Stimulated activated CD4-positive, alpha-beta T cell treated with anti-CD3 and anti-CD28 coated beads, Interleukin-4, amount 100 ng/mL, for 48 hours (primary cell): ENCODE data around the gene PRPF6.
A peak's percentile ranks its signal among the peaks of the same experiment; 100 is the strongest.
"Not testable (repeated sequence)": the region's sequence is repeated elsewhere in the genome, so short reads cannot be mapped to it uniquely, and the experiment has no call there.

ENCODE experiments used
- DNase-seq, 2 donors: peaks; one replicate each; pipeline ENCODE4 v3.0.0-alpha.2; 2020; ENCODE audit warnings: low read depth in 2 of 2

The PRPF6 gene

GRCh38 chr20:63973636-63974401 lies 7.1 kb upstream of the PRPF6 start:
- DNase-seq = peak; percentile 68 to 76

GRCh38 chr20:63974402-63975200 lies 6.3 kb upstream of the PRPF6 start:
- DNase-seq = no peak

GRCh38 chr20:63976511-63976910 lies 4.4 kb upstream of the PRPF6 start:
- not testable (repeated sequence) for DNase-seq

GRCh38 chr20:63976980-63977738 lies 3.8 kb upstream of the PRPF6 start:
- DNase-seq = no peak

- peak in 1 of 2 donors; percentile 38 for DNase-seq
Observed at GRCh38 chr20:63977739-63978276, 3.1 kb upstream of the PRPF6 start.

GRCh38 chr20:63978319-63979228 lies 2.4 kb upstream of the PRPF6 start:
- DNase-seq = peak; percentile 35 to 61

GRCh38 chr20:63979229-63979556 lies 1.7 kb upstream of the PRPF6 start:
- no peak for DNase-seq

- peak; percentile 79 to 81 for DNase-seq
Observed at GRCh38 chr20:63979557-63980316, 1.2 kb upstream of the PRPF6 start, which contains the start of gene SAMD10. SAMD10 (minus strand) TSS chr20:63979642; CDS start chr20:63979467, 175 bp downstream.

GRCh38 chr20:63980317-63980805 lies 571 bp upstream of the PRPF6 start:
- DNase-seq = no peak

GRCh38 chr20:63982937-63983336 lies 2.0 kb downstream of the PRPF6 start:
- no peak for DNase-seq

GRCh38 chr20:64000906-64001305 lies 20.0 kb downstream of the PRPF6 start:
- DNase-seq = no peak

- DNase-seq = no peak
Observed at GRCh38 chr20:64001607-64002011, 20.7 kb downstream of the PRPF6 start.

GRCh38 chr20:64003960-64004725 lies 23.2 kb downstream of the PRPF6 start:
- no peak for DNase-seq

GRCh38 chr20:64005394-64005793 lies 24.5 kb downstream of the PRPF6 start:
- DNase-seq = no peak

GRCh38 chr20:64006490-64006889 lies 25.6 kb downstream of the PRPF6 start:
- DNase-seq = no peak

GRCh38 chr20:64006902-64007301 lies 26.0 kb downstream of the PRPF6 start:
- no peak for DNase-seq

- DNase-seq = no peak
Observed at GRCh38 chr20:64009811-64010387, 29.0 kb downstream of the PRPF6 start.

GRCh38 chr20:64010711-64011237 lies 29.8 kb downstream of the PRPF6 start:
- no peak for DNase-seq

- DNase-seq = no peak
Observed at GRCh38 chr20:64011366-64011779, 30.4 kb downstream of the PRPF6 start.
